ENCODE results near the gene GPR65. TPM values are rescaled to one million over a fixed set of nuclear protein-coding genes. Genes with fewer than 3 reads are reported as not detected.

GPR65 gene
- total and polyA plus RNA-seq, 9 of the 15 experiments (the other 6 are each of a cell fraction or from before 2014, with no cell fraction given) = 0.03 to 0.11 (median 0.04) TPM; not detected in 6

DNA sequence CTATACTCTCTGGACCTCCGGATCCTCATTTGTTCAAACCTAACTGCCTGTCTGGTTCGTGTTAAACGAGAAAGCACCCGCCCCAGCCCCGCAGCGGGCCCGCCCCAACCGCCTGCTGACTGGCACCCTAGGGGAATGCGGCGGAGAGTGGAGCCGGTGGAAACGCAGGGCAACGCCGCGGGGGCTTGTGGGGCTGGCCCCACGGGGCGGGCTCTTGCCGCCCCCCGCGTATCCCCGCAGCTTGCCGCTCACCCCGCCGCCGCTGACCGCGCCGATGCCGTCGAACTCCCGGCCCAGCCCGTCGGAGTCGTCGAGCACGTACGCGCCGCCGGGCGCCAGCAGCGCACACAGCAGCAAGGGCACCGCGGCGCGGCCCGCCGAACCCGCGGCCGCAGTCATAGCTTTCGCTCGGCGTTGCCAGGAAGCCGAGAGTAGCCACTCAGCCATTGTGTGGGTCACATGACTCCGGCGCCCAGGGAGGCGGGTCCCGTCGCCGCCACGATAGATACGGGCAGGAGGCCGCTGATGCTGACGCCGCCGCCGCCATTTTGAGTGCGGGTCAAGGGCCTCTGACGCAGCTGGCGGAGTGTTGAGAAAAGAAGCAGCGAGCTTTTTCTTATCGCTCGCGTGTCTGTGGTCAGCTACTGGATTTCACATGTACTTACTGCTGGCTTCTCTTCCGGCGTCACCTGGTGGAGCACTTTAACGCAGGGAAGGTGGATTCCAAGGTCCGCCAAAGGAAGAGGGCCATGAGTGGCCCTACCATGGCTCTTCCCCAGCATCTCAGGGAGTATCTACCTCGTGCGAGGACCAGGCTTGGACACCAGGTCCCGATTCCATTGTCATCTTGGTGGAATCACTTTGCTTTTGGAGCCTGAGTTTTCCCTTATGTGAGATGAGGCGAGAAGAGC is 12.0 kb upstream of the GPR65 start, which contains the start of gene GALC (continued):
- no peak for TF ChIP-seq ZNF224 (CRISPR knock-in tag; IDR thresholded peaks at IDR 0.05)
- no peak for TF ChIP-seq TCF7 (IDR thresholded peaks at IDR 0.05; ENCODE audit: borderline replicate concordance)
- TF ChIP-seq, protein P1, sequence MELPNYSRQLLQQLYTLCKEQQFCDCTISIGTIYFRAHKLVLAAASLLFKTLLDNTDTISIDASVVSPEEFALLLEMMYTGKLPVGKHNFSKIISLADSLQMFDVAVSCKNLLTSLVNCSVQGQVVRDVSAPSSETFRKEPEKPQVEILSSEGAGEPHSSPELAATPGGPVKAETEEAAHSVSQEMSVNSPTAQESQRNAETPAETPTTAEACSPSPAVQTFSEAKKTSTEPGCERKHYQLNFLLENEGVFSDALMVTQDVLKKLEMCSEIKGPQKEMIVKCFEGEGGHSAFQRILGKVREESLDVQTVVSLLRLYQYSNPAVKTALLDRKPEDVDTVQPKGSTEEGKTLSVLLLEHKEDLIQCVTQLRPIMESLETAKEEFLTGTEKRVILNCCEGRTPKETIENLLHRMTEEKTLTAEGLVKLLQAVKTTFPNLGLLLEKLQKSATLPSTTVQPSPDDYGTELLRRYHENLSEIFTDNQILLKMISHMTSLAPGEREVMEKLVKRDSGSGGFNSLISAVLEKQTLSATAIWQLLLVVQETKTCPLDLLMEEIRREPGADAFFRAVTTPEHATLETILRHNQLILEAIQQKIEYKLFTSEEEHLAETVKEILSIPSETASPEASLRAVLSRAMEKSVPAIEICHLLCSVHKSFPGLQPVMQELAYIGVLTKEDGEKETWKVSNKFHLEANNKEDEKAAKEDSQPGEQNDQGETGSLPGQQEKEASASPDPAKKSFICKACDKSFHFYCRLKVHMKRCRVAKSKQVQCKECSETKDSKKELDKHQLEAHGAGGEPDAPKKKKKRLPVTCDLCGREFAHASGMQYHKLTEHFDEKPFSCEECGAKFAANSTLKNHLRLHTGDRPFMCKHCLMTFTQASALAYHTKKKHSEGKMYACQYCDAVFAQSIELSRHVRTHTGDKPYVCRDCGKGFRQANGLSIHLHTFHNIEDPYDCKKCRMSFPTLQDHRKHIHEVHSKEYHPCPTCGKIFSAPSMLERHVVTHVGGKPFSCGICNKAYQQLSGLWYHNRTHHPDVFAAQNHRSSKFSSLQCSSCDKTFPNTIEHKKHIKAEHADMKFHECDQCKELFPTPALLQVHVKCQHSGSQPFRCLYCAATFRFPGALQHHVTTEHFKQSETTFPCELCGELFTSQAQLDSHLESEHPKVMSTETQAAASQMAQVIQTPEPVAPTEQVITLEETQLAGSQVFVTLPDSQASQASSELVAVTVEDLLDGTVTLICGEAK (IDR thresholded peaks at IDR 0.05) = no peak
- TF ChIP-seq, protein P1 (CRISPR knock-in tag; IDR thresholded peaks at IDR 0.05) = no peak
- no peak for TF ChIP-seq NR3C1 (CRISPR knock-in tag; IDR thresholded peaks at IDR 0.05)
- no peak for TF ChIP-seq MCM3 (IDR thresholded peaks at IDR 0.05)
- TF ChIP-seq PRMT5 (CRISPR knock-in tag; IDR thresholded peaks at IDR 0.05) = no peak
- no peak for TF ChIP-seq TRIM28 (IDR thresholded peaks at IDR 0.05)
- TF ChIP-seq SAFB2 (IDR thresholded peaks at IDR 0.05; ENCODE audit: borderline replicate concordance, low read depth, low read length, severe bottlenecking) = no peak
- TF ChIP-seq ZNF133 (CRISPR knock-in tag; IDR thresholded peaks at IDR 0.05) = no peak
- TF ChIP-seq ASH1L (IDR thresholded peaks at IDR 0.05; ENCODE audit: borderline replicate concordance, low read depth, partially characterized antibody) = no peak
- TF ChIP-seq SREBF2 (CRISPR knock-in tag; IDR thresholded peaks at IDR 0.05) = no peak
- TF ChIP-seq ZNF707 (CRISPR knock-in tag; conservative IDR thresholded peaks at IDR 0.05) = no peak
- TF ChIP-seq, protein P2, sequence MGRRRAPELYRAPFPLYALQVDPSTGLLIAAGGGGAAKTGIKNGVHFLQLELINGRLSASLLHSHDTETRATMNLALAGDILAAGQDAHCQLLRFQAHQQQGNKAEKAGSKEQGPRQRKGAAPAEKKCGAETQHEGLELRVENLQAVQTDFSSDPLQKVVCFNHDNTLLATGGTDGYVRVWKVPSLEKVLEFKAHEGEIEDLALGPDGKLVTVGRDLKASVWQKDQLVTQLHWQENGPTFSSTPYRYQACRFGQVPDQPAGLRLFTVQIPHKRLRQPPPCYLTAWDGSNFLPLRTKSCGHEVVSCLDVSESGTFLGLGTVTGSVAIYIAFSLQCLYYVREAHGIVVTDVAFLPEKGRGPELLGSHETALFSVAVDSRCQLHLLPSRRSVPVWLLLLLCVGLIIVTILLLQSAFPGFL (CRISPR knock-in tag; IDR thresholded peaks at IDR 0.05) = no peak
- TF ChIP-seq, protein P3, sequence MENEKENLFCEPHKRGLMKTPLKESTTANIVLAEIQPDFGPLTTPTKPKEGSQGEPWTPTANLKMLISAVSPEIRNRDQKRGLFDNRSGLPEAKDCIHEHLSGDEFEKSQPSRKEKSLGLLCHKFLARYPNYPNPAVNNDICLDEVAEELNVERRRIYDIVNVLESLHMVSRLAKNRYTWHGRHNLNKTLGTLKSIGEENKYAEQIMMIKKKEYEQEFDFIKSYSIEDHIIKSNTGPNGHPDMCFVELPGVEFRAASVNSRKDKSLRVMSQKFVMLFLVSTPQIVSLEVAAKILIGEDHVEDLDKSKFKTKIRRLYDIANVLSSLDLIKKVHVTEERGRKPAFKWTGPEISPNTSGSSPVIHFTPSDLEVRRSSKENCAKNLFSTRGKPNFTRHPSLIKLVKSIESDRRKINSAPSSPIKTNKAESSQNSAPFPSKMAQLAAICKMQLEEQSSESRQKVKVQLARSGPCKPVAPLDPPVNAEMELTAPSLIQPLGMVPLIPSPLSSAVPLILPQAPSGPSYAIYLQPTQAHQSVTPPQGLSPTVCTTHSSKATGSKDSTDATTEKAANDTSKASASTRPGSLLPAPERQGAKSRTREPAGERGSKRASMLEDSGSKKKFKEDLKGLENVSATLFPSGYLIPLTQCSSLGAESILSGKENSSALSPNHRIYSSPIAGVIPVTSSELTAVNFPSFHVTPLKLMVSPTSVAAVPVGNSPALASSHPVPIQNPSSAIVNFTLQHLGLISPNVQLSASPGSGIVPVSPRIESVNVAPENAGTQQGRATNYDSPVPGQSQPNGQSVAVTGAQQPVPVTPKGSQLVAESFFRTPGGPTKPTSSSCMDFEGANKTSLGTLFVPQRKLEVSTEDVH (IDR thresholded peaks at IDR 0.05; ENCODE audit: low read depth, partially characterized antibody) = no peak
- TF ChIP-seq ZNF253 (CRISPR knock-in tag; conservative IDR thresholded peaks at IDR 0.05) = no peak

Data from K562 (cell line).